C4-2B (cell line): ENCODE data around the gene CBARP.

Source experiments
- ZFX ChIP-seq: fragments of 450-650 bp; IDR thresholded peaks from 2 replicates; pipeline ENCODE4 v1.6.1; 2017
- TF ChIP-seq, protein P1 (sequence below): fragments of 450-650 bp; conservative IDR thresholded peaks from 2 replicates; pipeline ENCODE4 v1.5.1; 2017; ENCODE audit warnings: mild to moderate bottlenecking

- TF ChIP-seq, protein P1, sequence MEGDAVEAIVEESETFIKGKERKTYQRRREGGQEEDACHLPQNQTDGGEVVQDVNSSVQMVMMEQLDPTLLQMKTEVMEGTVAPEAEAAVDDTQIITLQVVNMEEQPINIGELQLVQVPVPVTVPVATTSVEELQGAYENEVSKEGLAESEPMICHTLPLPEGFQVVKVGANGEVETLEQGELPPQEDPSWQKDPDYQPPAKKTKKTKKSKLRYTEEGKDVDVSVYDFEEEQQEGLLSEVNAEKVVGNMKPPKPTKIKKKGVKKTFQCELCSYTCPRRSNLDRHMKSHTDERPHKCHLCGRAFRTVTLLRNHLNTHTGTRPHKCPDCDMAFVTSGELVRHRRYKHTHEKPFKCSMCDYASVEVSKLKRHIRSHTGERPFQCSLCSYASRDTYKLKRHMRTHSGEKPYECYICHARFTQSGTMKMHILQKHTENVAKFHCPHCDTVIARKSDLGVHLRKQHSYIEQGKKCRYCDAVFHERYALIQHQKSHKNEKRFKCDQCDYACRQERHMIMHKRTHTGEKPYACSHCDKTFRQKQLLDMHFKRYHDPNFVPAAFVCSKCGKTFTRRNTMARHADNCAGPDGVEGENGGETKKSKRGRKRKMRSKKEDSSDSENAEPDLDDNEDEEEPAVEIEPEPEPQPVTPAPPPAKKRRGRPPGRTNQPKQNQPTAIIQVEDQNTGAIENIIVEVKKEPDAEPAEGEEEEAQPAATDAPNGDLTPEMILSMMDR, result no peak
- TF ChIP-seq ZFX, result no peak
Observed at GRCh38 chr19:1273263-1274041, 35.6 kb upstream of the CBARP start.
